ENCODE results near the gene ACTR8.

The ACTR8 gene

DNA sequence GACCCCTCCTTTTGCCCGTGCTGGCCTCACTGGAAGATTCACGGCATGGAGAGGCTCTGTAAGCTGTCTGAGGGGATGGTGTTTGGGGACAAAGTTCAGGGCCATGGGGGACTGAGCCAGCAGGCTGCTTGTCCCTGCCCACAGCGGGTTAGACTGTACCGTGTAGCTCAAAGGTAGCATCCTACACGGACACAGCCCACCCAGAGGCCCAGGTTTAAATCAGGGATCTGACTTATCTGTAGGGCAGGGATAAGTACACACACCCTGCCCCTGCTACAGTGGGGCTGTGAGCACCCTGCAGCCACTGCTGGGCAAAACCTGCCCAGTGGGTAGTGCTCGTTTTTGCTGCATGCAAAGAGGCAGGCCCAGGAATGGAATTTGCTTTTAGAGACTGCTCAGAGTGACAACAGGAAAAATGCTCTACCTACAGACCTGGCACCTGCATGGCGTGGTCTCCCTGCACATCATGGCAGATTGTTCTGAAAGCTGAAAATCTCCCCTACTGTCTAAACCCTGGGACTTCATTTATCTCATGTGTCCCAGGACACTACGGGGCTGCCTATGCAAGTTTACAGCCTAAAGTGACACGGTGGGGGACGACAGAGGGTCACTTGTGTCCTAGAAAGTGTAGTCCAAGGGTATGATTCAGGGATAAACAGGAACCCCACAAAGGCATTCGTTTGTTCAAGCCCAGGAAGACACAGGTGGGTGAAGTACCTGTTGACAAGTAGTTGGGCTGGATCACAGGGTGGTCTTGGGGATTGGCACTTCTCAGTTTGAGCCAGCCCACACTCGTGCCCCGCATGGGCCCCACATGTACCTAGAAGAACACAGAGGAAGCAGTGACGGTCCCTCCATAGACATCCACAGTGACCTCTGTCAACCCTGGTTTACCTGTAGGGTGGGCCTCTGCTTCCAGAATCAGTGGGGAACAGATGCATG, 63.5 kb downstream of the ACTR8 start:
- Histone ChIP-seq H3K9me3 (ENCODE audit: control insufficient read depth, insufficient read depth, low read length) (no peaks in the 10 kb centered on the region), H3K27me3 (ENCODE audit: control insufficient read depth, low read length) (peaks cover 13% of the 10 kb centered on the region; the same call in 1 of the 2 replicates), H3K4me1 (ENCODE audit: control insufficient read depth, low read length) (no peaks in the 10 kb centered on the region), H3K4me2 (ENCODE audit: low read length) (no peak overlapping the region), H3K9me2 (replicated peaks; ENCODE audit: control insufficient read depth, low read length) (no peaks in the 10 kb centered on the region), H3K27ac (ENCODE audit: low read depth, low read length) (no peak overlapping the region), H3K36me3 (ENCODE audit: control insufficient read depth, low read length) (no peaks in the 10 kb centered on the region), H3F3A (ENCODE audit: control insufficient read depth, insufficient read depth) (no peaks in the 10 kb centered on the region), H3K79me2 (ENCODE audit: control insufficient read depth, low read length) (no peaks in the 10 kb centered on the region), H4K20me1 (ENCODE audit: control insufficient read depth, insufficient read depth, low read depth, low read length) (no peaks in the 10 kb centered on the region), H3K4me3 (ENCODE audit: low read length) (no peak overlapping the region)
- TF ChIP-seq EZH2phosphoT487 (IDR thresholded peaks at IDR 0.05; ENCODE audit: borderline replicate concordance, low read length) = no peak
- TF ChIP-seq, protein P1, sequence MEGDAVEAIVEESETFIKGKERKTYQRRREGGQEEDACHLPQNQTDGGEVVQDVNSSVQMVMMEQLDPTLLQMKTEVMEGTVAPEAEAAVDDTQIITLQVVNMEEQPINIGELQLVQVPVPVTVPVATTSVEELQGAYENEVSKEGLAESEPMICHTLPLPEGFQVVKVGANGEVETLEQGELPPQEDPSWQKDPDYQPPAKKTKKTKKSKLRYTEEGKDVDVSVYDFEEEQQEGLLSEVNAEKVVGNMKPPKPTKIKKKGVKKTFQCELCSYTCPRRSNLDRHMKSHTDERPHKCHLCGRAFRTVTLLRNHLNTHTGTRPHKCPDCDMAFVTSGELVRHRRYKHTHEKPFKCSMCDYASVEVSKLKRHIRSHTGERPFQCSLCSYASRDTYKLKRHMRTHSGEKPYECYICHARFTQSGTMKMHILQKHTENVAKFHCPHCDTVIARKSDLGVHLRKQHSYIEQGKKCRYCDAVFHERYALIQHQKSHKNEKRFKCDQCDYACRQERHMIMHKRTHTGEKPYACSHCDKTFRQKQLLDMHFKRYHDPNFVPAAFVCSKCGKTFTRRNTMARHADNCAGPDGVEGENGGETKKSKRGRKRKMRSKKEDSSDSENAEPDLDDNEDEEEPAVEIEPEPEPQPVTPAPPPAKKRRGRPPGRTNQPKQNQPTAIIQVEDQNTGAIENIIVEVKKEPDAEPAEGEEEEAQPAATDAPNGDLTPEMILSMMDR (IDR thresholded peaks at IDR 0.05; ENCODE audit: low read depth, low read length, poor library complexity, severe bottlenecking) = no peak

DNA sequence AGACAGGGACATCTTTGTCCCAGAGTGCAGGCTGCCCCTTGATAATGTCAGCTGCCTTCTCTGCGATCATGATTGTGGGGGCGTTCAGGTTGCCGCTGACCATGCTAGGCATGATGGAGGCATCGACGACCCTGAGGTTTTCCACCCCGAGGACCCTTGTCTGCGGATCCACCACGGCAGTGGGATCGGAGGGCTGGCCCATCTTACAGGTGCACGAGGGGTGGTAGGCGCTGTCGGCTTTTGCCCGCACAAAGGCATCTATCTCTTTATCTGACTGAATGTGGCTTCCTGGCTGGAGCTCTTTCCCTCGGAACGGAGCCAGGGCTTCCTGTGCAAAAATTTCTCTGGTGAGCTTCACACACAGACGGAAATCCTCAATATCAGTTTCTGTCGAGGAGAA, 64.1 kb downstream of the ACTR8 start:
- H3K9me3 ChIP-seq (ENCODE audit: control insufficient read depth, insufficient read depth, low read length) = no peaks in the 10 kb centered on the region
- H3K4me3 ChIP-seq (ENCODE audit: low read length) = no peak overlapping the region
- H3K9me2 ChIP-seq (replicated peaks; ENCODE audit: control insufficient read depth, low read length) = no peaks in the 10 kb centered on the region
- no peaks in the 10 kb centered on the region for H3K4me1 ChIP-seq (ENCODE audit: control insufficient read depth, low read length)
- H3K79me2 ChIP-seq (ENCODE audit: control insufficient read depth, low read length) = no peaks in the 10 kb centered on the region
- H3K27me3 ChIP-seq (ENCODE audit: control insufficient read depth, low read length) = peaks cover 16% of the 10 kb centered on the region; the same call in 1 of the 2 replicates
- H3K36me3 ChIP-seq (ENCODE audit: control insufficient read depth, low read length) = no peaks in the 10 kb centered on the region
- H3F3A ChIP-seq (ENCODE audit: control insufficient read depth, insufficient read depth) = no peaks in the 10 kb centered on the region
- TF ChIP-seq, protein P1 (IDR thresholded peaks at IDR 0.05; ENCODE audit: low read depth, low read length, poor library complexity, severe bottlenecking) = no peak
- no peak for TF ChIP-seq EZH2phosphoT487 (IDR thresholded peaks at IDR 0.05; ENCODE audit: borderline replicate concordance, low read length)
- H3K4me2 ChIP-seq (ENCODE audit: low read length) = no peak overlapping the region
- H3K27ac ChIP-seq (ENCODE audit: low read depth, low read length) = no peak overlapping the region
- no peaks in the 10 kb centered on the region for H4K20me1 ChIP-seq (ENCODE audit: control insufficient read depth, insufficient read depth, low read depth, low read length)

DNA sequence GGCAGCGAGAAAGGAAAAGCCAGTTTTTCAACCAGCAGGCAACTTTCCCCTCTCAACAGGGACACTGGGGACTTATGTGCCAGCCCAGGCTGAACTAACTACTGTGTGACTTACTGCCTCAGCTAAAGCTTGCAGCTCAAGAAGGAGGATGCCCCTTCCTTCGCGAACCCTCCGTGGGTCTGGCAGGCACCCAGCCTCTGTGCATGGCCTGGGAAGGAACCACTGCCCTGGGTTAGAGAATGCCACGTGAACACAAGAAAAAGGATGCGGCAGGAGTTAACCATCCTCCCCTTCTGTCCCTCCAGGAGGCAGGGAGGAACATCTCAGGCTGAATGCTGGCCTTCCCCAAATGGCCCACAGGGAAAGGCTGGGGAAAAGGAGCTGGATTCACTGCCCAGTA, 64.7 kb downstream of the ACTR8 start:
- H4K20me1 ChIP-seq (ENCODE audit: control insufficient read depth, insufficient read depth, low read depth, low read length) = no peaks in the 10 kb centered on the region
- H3K27me3 ChIP-seq (ENCODE audit: control insufficient read depth, low read length) = peaks cover 22% of the 10 kb centered on the region
- H3K4me1 ChIP-seq (ENCODE audit: control insufficient read depth, low read length) = no peaks in the 10 kb centered on the region
- no peak overlapping the region for H3K4me3 ChIP-seq (ENCODE audit: low read length)
- H3K36me3 ChIP-seq (ENCODE audit: control insufficient read depth, low read length) = no peaks in the 10 kb centered on the region
- no peaks in the 10 kb centered on the region for H3F3A ChIP-seq (ENCODE audit: control insufficient read depth, insufficient read depth)
- H3K27ac ChIP-seq (ENCODE audit: low read depth, low read length) = no peak overlapping the region
- H3K4me2 ChIP-seq (ENCODE audit: low read length) = no peak overlapping the region
- TF ChIP-seq, protein P1 (IDR thresholded peaks at IDR 0.05; ENCODE audit: low read depth, low read length, poor library complexity, severe bottlenecking) = no peak
- no peak for TF ChIP-seq EZH2phosphoT487 (IDR thresholded peaks at IDR 0.05; ENCODE audit: borderline replicate concordance, low read length)
- no peaks in the 10 kb centered on the region for H3K9me2 ChIP-seq (replicated peaks; ENCODE audit: control insufficient read depth, low read length)
- no peaks in the 10 kb centered on the region for H3K79me2 ChIP-seq (ENCODE audit: control insufficient read depth, low read length)
- H3K9me3 ChIP-seq (ENCODE audit: control insufficient read depth, insufficient read depth, low read length) = no peaks in the 10 kb centered on the region
